Motor neuron (in vitro differentiated cells): ENCODE measurements around the gene SIGLEC14. TPM values are rescaled to one million over a fixed set of nuclear protein-coding genes. Genes with fewer than 3 reads are reported as not detected.

Experiments
- ATAC-seq, 8 experiments: fragments of 200-7000 bp; cut with Tn5 transposase; replicated peaks in 6 of 8; 2 replicates each; pipeline ENCODE4 v1.8.0; 2021; ENCODE audit warnings: mild to moderate bottlenecking in 8 of 8, moderate library complexity in 8 of 8
- H3K27ac ChIP-seq, 2 donors: fragments of 250-450 bp; sonication (Bioruptor Pico); 2 replicates each; pipeline ENCODE4 v1.9.0; 2021; ENCODE audit warnings: antibody characterized with exemption in 2 of 2, mild to moderate bottlenecking in 2 of 2, moderate library complexity in 1 of 2
- H3K4me1 ChIP-seq, 2 donors: fragments of 250-450 bp; sonication (Bioruptor Pico); replicated peaks in 1 of 2; 2 replicates each; pipeline ENCODE4 v1.6.1; 2021; ENCODE audit warnings: antibody characterized with exemption in 2 of 2, mild to moderate bottlenecking in 2 of 2, moderate library complexity in 1 of 2
- H3K4me3 ChIP-seq, 5 donors: fragments of 250-450 bp; sonication (Bioruptor Pico); 2 replicates each; pipeline ENCODE4 v1.9.0; 2021; ENCODE audit warnings: antibody characterized with exemption in 5 of 5, mild to moderate bottlenecking in 5 of 5, moderate library complexity in 4 of 5
- WGBS, 10 experiments: fragments of 450-650 bp; shearing (Covaris generic); methylation state at CpG; one replicate each; pipeline ENCODE4 v1.0.0; 2022; 5-methylcytosine and 5-hydroxymethylcytosine counted together
- in situ Hi-C, 9 experiments: fragments of 400-800 bp; cut with MboI; loops; one replicate each; pipeline ENCODE4 v1.15.0; 2021; ENCODE audit warnings: low sequenced_read_pairs in 9 of 9, low pct_unique_long_range_greater_than_20kb in 2 of 9; ENCODE audit not compliant: unreplicated experiment in 9 of 9
- total RNA-seq, 8 experiments: library from RNA; unstranded; fragments of 300-600 nt; gene quantifications; 2 replicates each; pipeline versions ENCODE4 v1.2.3 to v1.2.4, GENCODE V29; 2022

Gene SIGLEC14
- total RNA-seq, 8 experiments from 2014 or later: 0.24 TPM; not detected in 7

GRCh38 chr19:51599084-51599483, 47.5 kb downstream of the SIGLEC14 start:
- peaks cover 0 to 6% of the 10 kb centered on the region in 2 donors for H3K4me1 ChIP-seq
- no peak overlapping the region for H3K27ac ChIP-seq
- WGBS, 10 experiments: 50 to 100% (median 74%) methylated on average over 1 to 8 of the region's 10 CpGs; no CpG with 5 or more reads in 1 of the 10 experiments
- H3K4me3 ChIP-seq: no peak overlapping the region
- in situ Hi-C loops: no loop called here
- no peak for ATAC-seq

GRCh38 chr19:51598159-51598915, 48.3 kb downstream of the SIGLEC14 start:
- Histone ChIP-seq H3K27ac (no peak overlapping the region), H3K4me1 (peaks cover under 1 to 7% of the 10 kb centered on the region in 2 donors), H3K4me3 (no peak overlapping the region)
- 20 to 77% (median 43%) methylated on average over 1 to 21 of the region's 31 CpGs; no CpG with 5 or more reads in 4 of the 10 experiments for WGBS, 10 experiments
- in situ Hi-C loops: no loop called here
- no peak for ATAC-seq

- no peak for ATAC-seq
- no peak overlapping the region for H3K27ac ChIP-seq
- peak overlapping the region in 1 of 5 donors; percentile 71 for H3K4me3 ChIP-seq
- H3K4me1 ChIP-seq: peaks cover 6 to 13% of the 10 kb centered on the region in 2 donors
- 67 to 100% (median 81%) methylated on average over 1 to 5 of the region's 8 CpGs; no CpG with 5 or more reads in 1 of the 10 experiments for WGBS, 10 experiments
- in situ Hi-C loops: no loop called here
Observed at GRCh38 chr19:51595190-51596175, 51.1 kb downstream of the SIGLEC14 start.

- ATAC-seq: peak in 5 of 8 experiments; percentile 26 to 45 (median 32)
- in situ Hi-C loops: no loop called here
- peaks cover 6 to 13% of the 10 kb centered on the region in 2 donors for H3K4me1 ChIP-seq
- H3K27ac ChIP-seq: peak overlapping the region in 1 of 2 donors; percentile 60
- H3K4me3 ChIP-seq: peak overlapping the region; percentile 45 to 71 (median 49)
- WGBS, 10 experiments: 5 to 50% (median 35%) methylated on average over 1 to 4 of the region's 6 CpGs; no CpG with 5 or more reads in 7 of the 10 experiments
Observed at GRCh38 chr19:51594774-51595109, 51.9 kb downstream of the SIGLEC14 start.

DNA sequence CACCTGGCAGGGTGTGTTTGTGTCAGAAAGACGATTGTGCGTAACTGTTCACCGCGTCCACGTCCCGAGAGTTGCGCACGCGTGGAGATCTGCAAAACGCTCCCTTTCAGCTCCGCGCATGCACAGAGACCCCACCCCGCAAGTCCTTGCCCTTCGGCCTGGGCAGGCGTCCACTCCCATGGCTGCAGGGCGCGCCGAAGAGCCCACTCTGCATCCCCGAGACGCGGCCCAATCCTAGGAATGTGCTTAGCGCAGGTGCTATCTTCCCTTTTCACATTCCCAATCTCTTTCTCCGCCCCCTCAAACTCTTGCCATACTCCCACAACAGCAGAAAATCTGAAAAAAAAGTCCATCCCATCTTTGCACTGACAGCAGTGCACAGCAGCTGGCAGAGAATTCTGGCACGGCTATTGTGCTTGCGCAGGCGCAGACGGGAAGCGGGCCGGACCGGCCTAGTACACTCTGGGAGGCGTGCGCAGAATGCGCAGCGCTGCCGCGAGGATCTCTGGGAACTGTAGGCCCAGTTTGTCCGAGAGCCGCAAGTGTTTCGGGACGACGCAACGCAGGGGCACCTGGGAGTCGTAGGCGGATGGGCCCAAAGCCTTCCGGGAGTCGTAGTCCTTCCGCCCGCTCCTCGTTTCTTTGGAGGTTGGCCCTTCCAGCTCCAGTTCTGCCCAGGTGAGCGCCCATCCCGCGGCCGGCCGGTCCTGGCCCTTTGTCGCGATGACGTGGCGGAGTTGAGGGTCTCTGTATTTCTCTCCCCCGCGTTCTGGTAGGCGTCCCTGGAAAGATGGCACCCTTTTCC, 52.5 kb downstream of the SIGLEC14 start:
- WGBS, 10 experiments: 0 to 12% (median 3%) methylated on average over 2 to 18 of the region's 61 CpGs; no CpG with 5 or more reads in 2 of the 10 experiments
- peak overlapping the region; percentile 45 to 71 (median 49) for H3K4me3 ChIP-seq
- ATAC-seq: peak; percentile 95 to 99 (median 97)
- peak overlapping the region; percentile 51 to 65 for H3K27ac ChIP-seq
- in situ Hi-C loops: no loop called here
- H3K4me1 ChIP-seq: peaks cover 6 to 13% of the 10 kb centered on the region in 2 donors

GRCh38 chr19:51593138-51593890, 53.3 kb downstream of the SIGLEC14 start:
- peak overlapping the region; percentile 51 to 65 for H3K27ac ChIP-seq
- peak overlapping the region; percentile 45 to 71 (median 49) for H3K4me3 ChIP-seq
- no peak for ATAC-seq
- in situ Hi-C loops: no loop called here
- WGBS, 10 experiments: 13 to 60% (median 33%) methylated on average over 1 to 7 of the region's 10 CpGs; no CpG with 5 or more reads in 3 of the 10 experiments
- H3K4me1 ChIP-seq: peaks cover 6 to 13% of the 10 kb centered on the region in 2 donors

Other genes with a start within 250 kb of the SIGLEC14 start
- 1 to 10 TPM in 1 of 8 experiments, under 1 TPM in 5, not detected in 2; 0.05 to 1.2 (median 0.71) TPM for gene SIGLEC10, start 229.2 kb downstream of the SIGLEC14 start, total RNA-seq
- gene SIGLEC8, start 188.4 kb downstream of the SIGLEC14 start, total RNA-seq: under 1 TPM in 2 of 8 experiments, not detected in 6; 0.47 to 0.51 TPM
- not detected for gene CEACAM18, start 168.3 kb downstream of the SIGLEC14 start, total RNA-seq
- gene SIGLEC12, start 145.0 kb downstream of the SIGLEC14 start, total RNA-seq: under 1 TPM in 2 of 8 experiments, not detected in 6; 0.08 to 0.19 TPM
- gene SIGLEC6, start 115.2 kb downstream of the SIGLEC14 start, total RNA-seq: not detected
- gene ZNF175, start 75.5 kb downstream of the SIGLEC14 start, total RNA-seq: 1 to 10 TPM; 3.0 to 9.5 (median 6.0) TPM
- not detected for gene SIGLEC5, start 16.4 kb downstream of the SIGLEC14 start, total RNA-seq
- gene SPACA6, start 46.5 kb upstream of the SIGLEC14 start, total RNA-seq: 10 to 100 TPM in 4 of 8 experiments, 1 to 10 TPM in 4; 2.6 to 41.8 (median 9.5) TPM
- 10 to 100 TPM in 1 of 8 experiments, 1 to 10 TPM in 2, under 1 TPM in 3, not detected in 2; 0.22 to 23.8 (median 1.7) TPM for gene HAS1, start 77.2 kb upstream of the SIGLEC14 start, total RNA-seq
- under 1 TPM in 3 of 8 experiments, not detected in 5; 0.36 to 0.97 (median 0.43) TPM for gene FPR1, start 105.1 kb upstream of the SIGLEC14 start, total RNA-seq
- gene FPR2, start 114.4 kb upstream of the SIGLEC14 start, total RNA-seq: under 1 TPM in 3 of 8 experiments, not detected in 5; 0.15 to 0.33 (median 0.21) TPM
- under 1 TPM in 6 of 8 experiments, not detected in 2; 0.05 to 0.64 (median 0.21) TPM for gene FPR3, start 148.3 kb upstream of the SIGLEC14 start, total RNA-seq
- 10 to 100 TPM; 13.1 to 32.0 (median 18.7) TPM for gene ZNF577, start 241.1 kb upstream of the SIGLEC14 start, total RNA-seq